ENCODE measurements around the gene HS6ST1.
"Not testable (repeated sequence)": the region's sequence is repeated elsewhere in the genome, so short reads cannot be mapped to it uniquely, and the experiment has no call there.

Gene HS6ST1

DNA sequence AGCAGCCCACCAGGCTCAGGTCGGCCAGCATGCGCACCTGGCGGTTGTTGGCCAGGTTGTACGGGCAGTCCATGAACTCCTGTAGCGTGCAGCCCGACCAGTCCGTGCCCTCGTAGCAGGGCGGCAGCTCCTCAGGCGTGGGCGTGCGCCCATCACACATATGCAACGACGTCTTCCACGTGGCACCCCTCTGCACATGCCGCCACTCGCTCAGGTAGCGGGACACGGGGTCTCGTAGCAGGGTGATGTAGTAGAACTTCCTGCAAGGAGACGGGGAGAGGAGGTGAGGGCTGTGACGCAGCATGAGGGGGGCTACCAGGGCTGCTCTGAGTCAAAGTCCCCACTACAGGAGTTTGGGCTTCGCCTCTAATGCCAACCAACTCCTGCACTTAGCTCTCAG, 50.1 kb downstream of the HS6ST1 start:
- intact Hi-C loops (cut with DNase I) = not testable (repeated sequence)
- DNase-seq = peak in 9 of 42 donors; percentile 0 to 19 (median 8)

- DNase-seq = peak in 10 of 42 donors; percentile 4 to 38 (median 16)
- intact Hi-C loops (cut with DNase I) = not testable (repeated sequence)
Measured at GRCh38 chr2:128268145-128268544, 50.5 kb downstream of the HS6ST1 start.

DNA sequence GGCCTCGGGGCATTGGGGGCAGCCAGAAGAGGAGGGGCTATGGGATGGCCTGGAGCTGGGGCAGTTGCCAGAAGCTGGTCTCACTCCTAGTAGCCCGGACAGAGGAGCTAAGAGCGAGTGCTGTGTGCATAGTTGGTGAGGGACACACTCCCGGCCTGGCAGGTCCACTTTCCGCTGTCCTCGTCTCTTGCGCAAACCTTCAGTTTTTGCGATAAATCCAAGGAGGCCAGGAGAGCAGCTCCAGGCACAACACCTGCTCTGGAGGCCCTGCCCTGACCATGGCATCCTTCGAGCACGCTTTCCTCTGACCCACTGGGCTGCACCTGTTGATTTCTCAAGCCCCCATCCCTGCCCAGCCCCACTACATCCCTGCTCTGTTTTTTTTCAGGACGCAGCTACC, 51.0 kb downstream of the HS6ST1 start:
- intact Hi-C loops (cut with DNase I) = not testable (repeated sequence)
- peak in 9 of 42 donors; percentile 0 to 38 (median 13) for DNase-seq

DNA sequence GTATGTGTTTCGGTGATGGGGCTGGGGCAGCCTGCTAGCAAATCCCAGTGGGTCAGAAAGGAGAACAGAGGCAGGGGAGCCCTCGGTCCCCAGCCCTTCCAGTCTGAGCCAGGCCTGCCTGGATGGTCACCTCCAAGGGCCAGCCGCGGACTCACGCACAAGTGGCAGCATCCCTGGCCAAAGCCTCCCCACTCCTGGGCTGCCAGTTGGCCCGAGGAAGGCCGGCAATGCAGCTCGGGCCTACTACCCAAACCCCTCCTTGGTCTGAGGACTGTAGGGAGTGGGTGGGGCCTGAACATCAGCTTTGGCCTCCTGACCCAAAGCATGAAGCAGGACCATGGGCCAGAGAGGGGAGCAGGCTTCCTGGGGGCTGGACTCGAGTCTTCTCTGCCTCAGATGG, 51.5 kb downstream of the HS6ST1 start:
- peak in 11 of 42 donors; percentile 1 to 35 (median 16) for DNase-seq
- intact Hi-C loops (cut with DNase I) = not testable (repeated sequence)

GRCh38 chr2:128266463-128266862, 52.2 kb downstream of the HS6ST1 start:
- intact Hi-C loops (cut with DNase I) = not testable (repeated sequence)
- DNase-seq = peak in 8 of 42 donors; percentile 1 to 24 (median 12)

DNA sequence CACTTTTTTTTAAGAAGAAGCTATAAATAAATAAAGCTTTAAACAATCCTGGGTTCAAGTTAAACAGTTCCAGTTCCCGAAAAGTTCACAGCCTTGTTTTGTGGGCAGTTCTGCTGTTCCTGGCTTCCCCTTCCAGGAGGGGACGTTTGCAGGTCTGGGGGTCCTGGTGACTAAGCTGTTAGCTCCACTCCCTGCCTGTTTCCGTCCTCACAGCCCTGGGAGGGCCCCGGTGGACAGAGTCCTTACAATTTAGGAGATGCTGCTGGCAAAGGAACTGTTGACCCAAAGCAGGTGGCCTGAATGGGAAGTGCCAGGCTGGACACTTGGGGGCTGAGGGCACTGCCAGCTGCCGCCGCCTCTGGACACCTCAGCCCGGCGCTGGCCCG, 53.1 kb downstream of the HS6ST1 start:
- intact Hi-C loops (cut with DNase I) = not testable (repeated sequence)

DNA sequence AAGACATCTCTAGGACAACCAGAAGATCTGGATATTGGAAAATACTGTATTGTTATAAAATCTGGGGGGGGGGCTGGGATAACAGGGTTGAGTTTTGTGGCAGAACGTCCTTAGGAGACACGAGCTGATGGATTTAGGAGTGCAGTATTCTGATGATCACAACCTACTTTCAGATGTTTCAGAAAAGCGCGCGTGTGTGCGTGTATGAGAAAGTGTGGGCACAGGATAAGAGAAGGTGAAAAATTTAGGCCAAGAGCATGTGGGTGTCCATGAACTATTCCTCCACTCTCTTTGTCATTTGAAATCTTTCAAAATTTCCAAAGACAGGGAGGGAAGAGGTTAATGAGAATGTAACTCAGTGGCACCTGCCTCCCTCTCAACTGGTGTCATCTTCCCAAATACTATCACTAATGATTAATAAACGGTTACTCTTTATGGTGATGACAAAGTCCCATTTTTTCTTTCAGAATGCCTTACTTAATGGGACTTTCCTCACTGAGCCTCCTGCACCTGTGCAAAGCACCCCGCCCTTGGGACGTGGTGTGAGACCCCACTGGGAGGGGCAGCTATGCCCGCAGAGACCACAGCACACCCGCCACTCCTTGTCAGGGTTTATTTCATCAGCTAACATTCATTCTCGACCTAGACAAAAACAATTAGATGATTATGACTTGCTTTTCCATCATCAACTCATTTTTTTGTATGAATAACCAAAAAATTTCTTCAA, 53.6 kb downstream of the HS6ST1 start:
- DNase-seq = peak in 8 of 42 donors; percentile 17 to 64 (median 30)
- intact Hi-C loops (cut with DNase I) = no loop called here

More for the DNA sequence above, 53.1 kb downstream of the HS6ST1 start:
- peak in 3 of 42 donors; percentile 13 to 23 (median 14) for DNase-seq

DNA sequence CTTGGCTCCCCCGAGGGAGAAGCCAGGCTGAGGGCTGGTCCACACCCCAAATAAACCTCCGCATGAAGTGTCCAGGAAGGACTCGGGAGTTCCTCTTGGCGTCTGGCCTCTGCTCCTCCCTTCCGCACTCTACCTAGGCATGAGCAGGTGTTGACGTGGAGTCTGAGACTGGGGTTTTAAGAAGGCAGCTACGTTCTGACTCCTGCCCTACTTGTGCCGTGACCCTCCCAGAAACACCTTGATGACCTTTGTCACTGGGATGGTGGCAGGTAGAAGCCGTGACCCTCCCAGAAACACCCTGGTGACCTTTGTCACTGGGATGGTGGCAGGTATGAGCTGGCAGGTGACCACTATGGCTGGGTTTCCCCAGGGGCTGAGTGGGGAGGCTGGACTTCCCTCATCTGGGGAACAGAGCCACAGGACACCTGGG, 54.8 kb downstream of the HS6ST1 start:
- peak in 8 of 42 donors; percentile 1 to 38 (median 18) for DNase-seq
- intact Hi-C loops (cut with DNase I) = no loop called here

- intact Hi-C loops (cut with DNase I) = no loop called here
Measured at GRCh38 chr2:128262315-128263253, 56.1 kb downstream of the HS6ST1 start.

DNA sequence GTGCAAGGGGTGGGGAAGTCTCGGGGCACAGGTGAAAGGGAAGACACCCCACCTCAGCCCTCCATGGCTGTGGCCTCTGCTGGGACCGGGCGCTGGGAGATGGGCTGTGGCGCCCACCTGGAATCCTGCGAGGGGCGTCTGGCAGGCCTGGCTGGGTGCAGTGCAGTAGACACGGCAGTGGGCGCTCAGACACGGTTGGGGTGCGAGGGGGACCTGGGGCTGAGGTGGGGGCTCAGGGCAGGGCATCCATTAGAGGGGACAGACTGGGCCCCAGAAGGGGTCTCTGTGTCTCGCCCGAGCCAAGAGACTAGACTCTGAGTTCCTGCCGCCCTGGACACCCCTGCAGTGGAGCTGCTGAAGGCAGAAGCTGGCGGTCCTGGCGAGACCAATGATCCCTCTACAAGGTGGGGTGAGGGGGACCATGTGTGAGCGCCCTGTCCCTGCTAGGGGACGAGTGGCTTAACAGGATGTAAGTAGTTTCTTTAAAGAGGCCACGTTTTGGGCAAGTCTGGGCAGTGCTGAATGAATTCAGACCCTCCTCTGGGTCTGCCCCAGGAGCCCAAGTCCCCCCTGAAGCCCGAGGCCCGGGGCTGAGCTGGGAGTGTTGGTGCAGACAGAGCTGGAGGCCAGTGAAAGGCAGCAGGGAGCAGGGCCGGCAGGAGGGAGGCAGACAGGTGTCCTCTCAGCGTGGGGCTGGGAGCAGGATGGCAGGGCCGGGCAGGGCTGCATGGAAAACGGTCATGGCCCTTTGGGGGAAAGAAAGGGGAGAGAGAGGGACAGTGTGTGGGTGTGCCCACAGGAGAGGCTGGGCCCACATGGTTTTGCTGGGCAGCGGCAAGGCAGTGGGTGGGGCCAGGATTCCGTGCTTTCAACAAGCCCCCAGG, 57.2 kb downstream of the HS6ST1 start:
- intact Hi-C loops (cut with DNase I) = no loop called here
- peak in 5 of 42 donors; percentile 16 to 42 (median 29) for DNase-seq

More at GRCh38 chr2:128262315-128263253, 56.1 kb downstream of the HS6ST1 start:
- peak in 5 of 42 donors; percentile 14 to 43 (median 14) for DNase-seq

- DNase-seq = peak; percentile 51 to 93 (median 74)
- intact Hi-C loops (cut with DNase I) = no loop called here
Measured at GRCh38 chr2:128260239-128261138, 58.2 kb downstream of the HS6ST1 start.

DNA sequence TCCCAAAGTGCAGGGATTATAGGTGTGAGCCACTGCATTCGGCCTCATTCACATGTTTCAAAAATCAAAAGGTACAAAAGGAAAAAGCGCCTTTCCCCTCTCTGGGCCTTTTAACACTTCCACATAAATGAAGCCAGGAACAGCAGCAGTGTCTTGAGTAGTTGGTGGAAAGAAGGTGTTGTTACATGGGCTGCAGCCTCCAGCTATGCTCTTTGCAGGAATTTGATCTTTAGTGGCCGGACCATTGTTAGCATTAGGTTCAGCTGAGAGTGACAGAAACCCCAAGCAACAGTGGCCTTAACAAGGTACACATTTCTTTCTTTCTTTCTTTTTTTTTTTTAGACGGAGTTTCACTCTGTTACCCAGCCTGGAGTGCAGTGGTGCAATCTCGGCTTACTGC, 59.1 kb downstream of the HS6ST1 start:
- peak in 3 of 42 donors; percentile 1 to 36 (median 7) for DNase-seq
- intact Hi-C loops (cut with DNase I) = no loop called here

- peak in 4 of 42 donors; percentile 6 to 28 (median 24) for DNase-seq
- intact Hi-C loops (cut with DNase I) = no loop called here
Measured at GRCh38 chr2:128258218-128258617, 60.5 kb downstream of the HS6ST1 start.

DNA sequence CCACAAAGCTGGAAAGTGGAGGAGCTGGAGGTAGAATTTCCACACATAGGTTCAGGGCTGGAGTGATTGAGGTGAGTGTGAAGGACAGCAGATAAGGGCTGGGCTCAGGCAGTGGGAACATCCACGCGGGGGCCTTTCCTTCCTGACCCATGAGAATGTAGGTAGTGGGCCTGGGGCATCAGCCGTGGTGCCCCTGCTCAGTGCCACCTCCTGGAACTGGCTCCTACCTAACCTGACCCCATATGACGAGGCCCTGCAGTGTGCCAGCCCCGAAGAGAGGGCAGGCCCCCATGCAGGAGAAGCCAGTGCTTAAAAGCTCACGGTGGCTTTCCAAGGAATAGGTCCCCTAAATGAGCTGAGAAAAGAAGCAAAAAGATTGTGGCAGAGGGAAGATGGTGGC, 66.2 kb downstream of the HS6ST1 start:
- intact Hi-C loops (cut with DNase I) = no loop called here
- DNase-seq = peak in 5 of 42 donors; percentile 7 to 37 (median 12)

DNA sequence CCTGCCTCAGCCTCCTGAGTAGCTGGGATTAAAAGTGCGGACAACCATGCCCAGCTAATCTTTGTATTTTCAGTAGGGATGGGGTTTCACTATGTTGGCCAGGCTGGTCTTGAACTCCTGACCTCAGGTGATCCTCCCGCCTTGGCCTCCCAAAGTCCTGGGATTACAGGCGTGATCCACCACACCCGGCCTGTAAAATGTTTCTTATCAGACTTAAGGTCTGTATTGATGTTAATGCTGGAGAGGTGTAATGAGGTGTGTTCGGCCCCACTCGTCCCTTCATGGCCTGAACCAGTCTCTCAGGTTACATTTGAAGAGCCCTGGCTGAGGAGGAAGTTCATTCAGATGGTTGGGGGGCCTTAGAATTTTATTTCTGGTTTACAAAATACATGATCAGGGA, 66.6 kb downstream of the HS6ST1 start:
- intact Hi-C loops (cut with DNase I) = not testable (repeated sequence)

GRCh38 chr2:128250229-128251025, 68.2 kb downstream of the HS6ST1 start:
- peak in 8 of 42 donors; percentile 26 to 66 (median 46) for DNase-seq
- intact Hi-C loops (cut with DNase I) = no loop called here

More for the DNA sequence above, 66.6 kb downstream of the HS6ST1 start:
- peak in 2 of 42 donors; percentile 4 to 8 for DNase-seq

GRCh38 chr2:128249555-128249954, 69.1 kb downstream of the HS6ST1 start:
- intact Hi-C loops (cut with DNase I) = no loop called here
- peak in 4 of 42 donors; percentile 16 to 41 (median 18) for DNase-seq
